ENCODE data around the gene PLEKHO2. TPM values are rescaled to one million over a fixed set of nuclear protein-coding genes. Genes with fewer than 3 reads are reported as not detected.

The PLEKHO2 gene
- total and polyA plus RNA-seq, 2 experiments from 2014 or later = 9.0 to 29.4 TPM

- TF ChIP-seq ZNF462 (CRISPR knock-in tag; IDR thresholded peaks at IDR 0.05) (no peak), POLR2AphosphoS5 (IDR thresholded peaks at IDR 0.05; ENCODE audit: low read depth) (no peak)
- TF ChIP-seq, protein P1, sequence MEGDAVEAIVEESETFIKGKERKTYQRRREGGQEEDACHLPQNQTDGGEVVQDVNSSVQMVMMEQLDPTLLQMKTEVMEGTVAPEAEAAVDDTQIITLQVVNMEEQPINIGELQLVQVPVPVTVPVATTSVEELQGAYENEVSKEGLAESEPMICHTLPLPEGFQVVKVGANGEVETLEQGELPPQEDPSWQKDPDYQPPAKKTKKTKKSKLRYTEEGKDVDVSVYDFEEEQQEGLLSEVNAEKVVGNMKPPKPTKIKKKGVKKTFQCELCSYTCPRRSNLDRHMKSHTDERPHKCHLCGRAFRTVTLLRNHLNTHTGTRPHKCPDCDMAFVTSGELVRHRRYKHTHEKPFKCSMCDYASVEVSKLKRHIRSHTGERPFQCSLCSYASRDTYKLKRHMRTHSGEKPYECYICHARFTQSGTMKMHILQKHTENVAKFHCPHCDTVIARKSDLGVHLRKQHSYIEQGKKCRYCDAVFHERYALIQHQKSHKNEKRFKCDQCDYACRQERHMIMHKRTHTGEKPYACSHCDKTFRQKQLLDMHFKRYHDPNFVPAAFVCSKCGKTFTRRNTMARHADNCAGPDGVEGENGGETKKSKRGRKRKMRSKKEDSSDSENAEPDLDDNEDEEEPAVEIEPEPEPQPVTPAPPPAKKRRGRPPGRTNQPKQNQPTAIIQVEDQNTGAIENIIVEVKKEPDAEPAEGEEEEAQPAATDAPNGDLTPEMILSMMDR (conservative IDR thresholded peaks at IDR 0.05; ENCODE audit: low read depth in 2 of 2) = no peak
Observed at GRCh38 chr15:64851503-64851840, 9.8 kb downstream of the PLEKHO2 start (continued).

- Histone ChIP-seq H3F3A (replicated peaks; ENCODE audit: low read depth) (peaks cover 25% of the 10 kb centered on the region), H3K27me3 (ENCODE audit: insufficient read depth) (no peaks in the 10 kb centered on the region), H3K9me2 (ENCODE audit: insufficient read depth) (no peaks in the 10 kb centered on the region), H3K79me2 (replicated peaks; ENCODE audit: insufficient read depth) (peaks cover 78% of the 10 kb centered on the region), H4K20me1 (replicated peaks; ENCODE audit: insufficient read depth) (peaks cover 35% of the 10 kb centered on the region), H3K4me2 (no peak overlapping the region), H3K4me1 (ENCODE audit: insufficient read depth) (peaks cover 40% of the 10 kb centered on the region), H3K36me3 (ENCODE audit: insufficient read depth) (peaks cover 17% of the 10 kb centered on the region; the same call in 1 of the 2 replicates), H2AFZ (no peak overlapping the region), H3K27ac (ENCODE audit: low read depth) (no peak overlapping the region), H3K4me3 (no peak overlapping the region)
- Mint-ChIP-seq H3K9me3 (no peaks in the 10 kb centered on the region), H3K4me3 (no peak overlapping the region), H3K27ac (no peak overlapping the region), H3K27me3 (ENCODE audit: insufficient read depth, low read depth, poor library complexity) (peaks cover 3% of the 10 kb centered on the region), H3K36me3 (ENCODE audit: low read depth) (peaks cover 70% of the 10 kb centered on the region), H3K4me1 (peaks cover 48% of the 10 kb centered on the region)
- DNase-seq (ENCODE audit: low spot score) (no peak), ATAC-seq (no peak)
- TF ChIP-seq, protein P1 (conservative IDR thresholded peaks at IDR 0.05; ENCODE audit: low read depth in 2 of 2) = no peak
- TF ChIP-seq JUNB (IDR thresholded peaks at IDR 0.05; ENCODE audit: unreplicated experiment) (no peak), POLR2AphosphoS5 (IDR thresholded peaks at IDR 0.05; ENCODE audit: low read depth) (no peak), REST (IDR thresholded peaks at IDR 0.05; ENCODE audit: unreplicated experiment) (no peak), CREB1 (CRISPR knock-in tag; IDR thresholded peaks at IDR 0.05; ENCODE audit: low read depth) (no peak), STAT1 (IDR thresholded peaks at IDR 0.05; ENCODE audit: unreplicated experiment) (no peak)
Observed at GRCh38 chr15:64854041-64854440, 12.3 kb downstream of the PLEKHO2 start.
